Mesodermal cell (in vitro differentiated cells): Measurements from ENCODE around the gene ELF2.
"Not testable (repeated sequence)": the region's sequence is repeated elsewhere in the genome, so short reads cannot be mapped to it uniquely, and the experiment has no call there.

Source experiments
- H3K27ac ChIP-seq: 2 replicates; pipeline ENCODE4 v1.7.0; 2013; ENCODE audit warnings: mild to moderate bottlenecking, low read depth, low read length, moderate library complexity; ENCODE audit not compliant: severe bottlenecking
- H3K36me3 ChIP-seq: 2 replicates; pipeline ENCODE4 v1.7.1; 2013; ENCODE audit warnings: mild to moderate bottlenecking, low read length, moderate library complexity; ENCODE audit not compliant: control insufficient read depth, insufficient read depth
- H3K4me1 ChIP-seq: one replicate; pipeline ENCODE4 v1.7.1; 2013; ENCODE audit warnings: mild to moderate bottlenecking, low read length; ENCODE audit not compliant: insufficient read depth, control insufficient read depth, poor library complexity, severe bottlenecking
- H3K4me3 ChIP-seq: 2 replicates; pipeline ENCODE4 v1.7.0; 2013; ENCODE audit warnings: low read length, control low read depth, mild to moderate bottlenecking; ENCODE audit not compliant: insufficient read depth, poor library complexity, severe bottlenecking; ENCODE audit errors: extremely low read depth
- H3K9me3 ChIP-seq: 2 replicates; pipeline ENCODE4 v1.7.1; 2013; ENCODE audit warnings: mild to moderate bottlenecking, low read length, moderate library complexity; ENCODE audit not compliant: control insufficient read depth
- WGBS, 2 experiments: methylation state at CpG; one replicate each; pipeline ENCODE4 v1.1.5; 2013; ENCODE audit warnings: missing lambda C conversion rate in 2 of 2; ENCODE audit not compliant: insufficient coverage in 2 of 2; 5-methylcytosine and 5-hydroxymethylcytosine counted together

ELF2 gene

DNA sequence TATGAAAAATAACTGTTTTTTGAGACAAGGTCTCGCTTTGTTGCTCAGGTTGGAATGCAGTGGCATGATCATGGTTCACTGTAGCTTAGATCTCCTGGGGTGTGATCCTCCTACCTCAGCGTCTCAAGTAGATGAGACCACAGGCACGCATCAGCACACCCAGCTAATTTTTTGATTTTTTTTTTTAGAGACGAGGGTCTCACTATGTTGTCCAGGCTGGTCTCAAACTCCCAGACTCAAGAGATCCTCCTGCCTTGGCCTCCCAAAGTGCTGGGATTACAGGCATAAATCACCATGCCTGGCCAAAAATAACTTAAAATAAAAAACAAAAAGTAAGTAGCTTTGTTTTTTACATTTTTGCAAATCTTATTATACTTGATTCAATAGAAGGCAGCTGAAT is 98.1 kb downstream of the ELF2 start:
- WGBS, 2 experiments = 92 to 95% methylated on average over 2 to 4 of the region's 4 CpGs

DNA sequence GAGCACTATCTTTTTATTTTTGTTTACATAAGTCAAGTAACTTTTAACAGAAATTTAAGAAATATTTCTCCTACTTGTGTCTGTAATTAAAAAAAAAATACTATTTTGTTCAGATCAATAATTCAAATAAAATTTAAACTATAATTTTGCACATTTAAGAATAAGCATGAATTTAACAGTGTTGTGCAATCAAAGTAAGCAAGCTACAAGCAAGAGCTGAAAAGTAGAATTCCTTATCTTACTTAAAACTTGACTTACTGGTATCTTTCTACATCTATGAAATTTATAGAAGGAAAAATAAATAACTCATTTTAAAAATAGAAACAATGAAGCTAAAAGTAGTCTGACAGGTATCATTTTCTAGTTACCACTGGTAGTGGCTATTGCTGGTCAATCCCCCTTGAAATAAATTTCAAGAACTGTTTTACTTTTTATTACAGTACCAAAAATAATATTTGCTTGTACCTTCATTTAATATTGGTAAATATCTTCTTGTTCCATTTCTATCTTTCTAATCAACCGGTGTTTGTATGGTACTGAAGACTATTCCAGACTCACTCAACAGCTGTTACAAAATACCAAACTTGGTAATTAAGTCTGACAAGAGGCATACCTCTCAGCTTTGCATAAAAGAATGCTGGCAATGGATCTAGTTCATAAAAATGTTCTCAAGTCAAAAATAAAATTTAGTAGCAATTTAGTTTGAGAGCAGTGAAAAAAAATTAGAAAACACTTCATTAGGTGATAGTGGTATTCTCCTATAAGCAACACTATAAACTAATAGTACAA is 99.3 kb downstream of the ELF2 start:
- H3K27ac ChIP-seq = no peak overlapping the region
- H3K4me3 ChIP-seq = no peak overlapping the region
- no peaks in the 10 kb centered on the region for H3K4me1 ChIP-seq
- H3K36me3 ChIP-seq = peaks cover 9% of the 10 kb centered on the region
- no peaks in the 10 kb centered on the region for H3K9me3 ChIP-seq
- no CpG with 5 or more reads among the region's 1 CpG for WGBS, 2 experiments

More for the DNA sequence above, 98.1 kb downstream of the ELF2 start:
- Histone ChIP-seq H3K36me3 (peaks cover 6% of the 10 kb centered on the region), H3K4me1 (no peaks in the 10 kb centered on the region), H3K27ac (no peak overlapping the region), H3K4me3 (no peak overlapping the region), H3K9me3 (no peaks in the 10 kb centered on the region)

DNA sequence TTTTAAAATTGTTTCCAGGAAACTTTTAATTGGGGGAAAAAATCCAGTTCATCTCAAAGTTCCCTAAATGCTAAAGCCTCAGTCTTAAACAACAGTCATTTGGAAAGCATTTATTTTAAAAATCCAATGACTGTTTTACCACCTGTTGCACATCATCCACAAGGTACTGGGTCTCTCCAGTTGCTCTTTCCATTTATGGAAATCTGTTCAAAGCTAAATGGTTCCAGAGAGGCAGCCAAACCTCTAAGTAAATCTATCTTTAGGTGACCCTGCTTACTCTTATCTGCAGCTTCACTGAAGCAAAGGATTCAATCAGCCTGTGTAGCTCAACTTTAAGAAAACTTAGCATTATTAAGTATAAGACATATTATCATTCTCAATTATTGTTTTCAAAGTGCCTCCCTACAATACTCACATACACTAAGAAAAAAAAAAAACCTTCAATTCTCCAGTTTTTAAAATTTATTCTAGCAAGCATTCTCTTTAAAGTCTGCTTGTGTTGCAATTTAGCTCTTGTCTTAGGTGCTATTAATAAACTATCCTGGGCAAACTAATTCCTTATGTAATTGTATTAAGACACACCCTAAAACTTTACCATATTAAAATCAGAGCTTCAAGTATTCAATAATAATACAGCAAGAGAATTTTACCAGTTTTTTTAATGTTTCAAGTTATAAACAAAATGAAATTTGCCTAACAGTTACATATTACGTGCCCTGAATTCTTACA is 100.8 kb downstream of the ELF2 start:
- Histone ChIP-seq H3K27ac (no peak overlapping the region), H3K4me3 (no peak overlapping the region), H3K9me3 (no peaks in the 10 kb centered on the region), H3K36me3 (peaks cover 17% of the 10 kb centered on the region), H3K4me1 (no peaks in the 10 kb centered on the region)
- WGBS, 2 experiments = no CpG with 5 or more reads among the region's 1 CpG

- WGBS, 2 experiments = no CpG with 5 or more reads among the region's 3 CpGs
- Histone ChIP-seq H3K27ac (no peak overlapping the region), H3K4me1 (no peaks in the 10 kb centered on the region), H3K36me3 (peaks cover 71% of the 10 kb centered on the region), H3K4me3 (no peak overlapping the region), H3K9me3 (no peaks in the 10 kb centered on the region)
Measured at GRCh38 chr4:139060591-139060990, 116.4 kb downstream of the ELF2 start.

DNA sequence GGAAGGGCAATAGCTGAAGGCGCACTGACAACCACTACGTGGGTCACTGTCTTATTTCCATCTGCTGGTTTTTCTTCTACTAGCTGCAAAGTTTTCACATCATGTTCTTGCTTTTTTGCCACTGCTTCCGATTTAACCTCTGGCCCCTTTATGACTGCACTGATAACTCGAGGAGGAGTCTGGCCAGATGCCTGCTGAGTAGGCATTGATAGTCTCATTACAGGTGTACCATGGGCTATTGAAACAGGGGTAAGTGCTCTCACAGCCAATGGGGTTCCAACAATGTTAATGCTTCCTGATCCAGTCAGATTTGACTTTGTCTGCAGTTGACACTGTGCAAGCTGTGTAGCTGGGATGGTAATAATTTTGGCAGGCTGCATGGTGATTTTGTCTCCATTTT is 118.0 kb downstream of the ELF2 start:
- H3K4me3 ChIP-seq, H3K4me1 ChIP-seq, H3K27ac ChIP-seq, H3K9me3 ChIP-seq: not testable (repeated sequence)
- H3K36me3 ChIP-seq = peaks cover 70% of the 10 kb centered on the region
- 95 to 100% methylated on average over 4 of the region's 4 CpGs for WGBS, 2 experiments

DNA sequence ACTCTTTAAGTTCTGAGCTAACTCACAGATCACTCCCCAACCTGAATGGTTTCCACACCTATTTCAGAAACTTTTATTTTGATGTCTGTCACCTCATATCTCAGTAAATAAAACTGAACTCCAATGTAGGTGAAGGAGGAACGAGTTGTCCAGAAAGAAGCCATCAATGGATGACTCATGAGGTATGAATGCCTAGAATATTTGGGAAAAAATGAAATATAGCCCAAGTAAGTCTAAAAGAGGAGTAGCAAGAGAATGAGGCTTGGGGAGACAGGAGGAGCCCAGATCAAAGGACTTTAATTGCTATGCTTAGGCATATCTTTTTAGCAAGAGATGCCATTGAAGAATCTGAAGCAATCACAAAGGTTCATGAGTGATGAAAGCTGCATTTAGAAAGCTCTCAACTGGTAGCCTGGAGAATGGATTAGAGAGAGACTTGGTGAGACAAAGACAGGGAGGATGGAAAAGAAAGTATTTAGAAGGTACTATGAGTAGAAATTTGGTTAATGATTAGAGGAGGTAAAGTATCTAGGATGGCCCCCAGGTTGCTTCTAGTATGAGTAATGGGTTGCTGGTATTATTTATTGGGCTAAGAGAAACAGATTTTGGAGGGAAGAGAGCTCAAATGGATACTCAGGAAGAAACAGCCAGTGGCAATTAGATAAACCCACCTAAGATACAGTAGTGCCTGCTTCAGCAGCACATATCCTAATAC is 122.1 kb downstream of the ELF2 start:
- no peaks in the 10 kb centered on the region for H3K9me3 ChIP-seq
- H3K27ac ChIP-seq = no peak overlapping the region
- H3K4me1 ChIP-seq = peaks cover 10% of the 10 kb centered on the region
- 83 to 100% methylated on average over 1 of the region's 1 CpG for WGBS, 2 experiments
- no peak overlapping the region for H3K4me3 ChIP-seq
- peaks cover 64% of the 10 kb centered on the region for H3K36me3 ChIP-seq

DNA sequence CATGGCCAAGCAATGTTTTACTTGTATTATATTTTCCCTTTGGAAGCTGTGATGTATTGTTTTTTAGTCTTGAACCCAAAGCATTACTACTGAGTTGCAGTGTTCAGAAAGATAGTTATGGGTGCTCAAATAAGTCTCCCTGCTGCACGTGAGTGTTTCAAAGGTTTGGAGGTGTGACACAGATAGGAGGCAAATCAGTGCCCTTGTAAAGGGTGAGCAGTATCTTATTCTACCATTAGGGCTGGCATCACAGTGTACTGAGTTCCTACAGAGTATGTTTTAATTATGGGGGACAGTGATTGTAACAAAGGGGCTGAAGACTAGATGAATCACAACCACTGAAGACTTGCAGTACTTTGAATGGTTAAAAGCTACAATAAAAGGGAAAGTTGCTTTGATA is 123.1 kb downstream of the ELF2 start:
- no CpG with 5 or more reads among the region's 1 CpG for WGBS, 2 experiments
- H3K4me1 ChIP-seq = peaks cover 10% of the 10 kb centered on the region
- peaks cover 62% of the 10 kb centered on the region for H3K36me3 ChIP-seq
- H3K9me3 ChIP-seq = no peaks in the 10 kb centered on the region
- no peak overlapping the region for H3K27ac ChIP-seq
- no peak overlapping the region for H3K4me3 ChIP-seq

DNA sequence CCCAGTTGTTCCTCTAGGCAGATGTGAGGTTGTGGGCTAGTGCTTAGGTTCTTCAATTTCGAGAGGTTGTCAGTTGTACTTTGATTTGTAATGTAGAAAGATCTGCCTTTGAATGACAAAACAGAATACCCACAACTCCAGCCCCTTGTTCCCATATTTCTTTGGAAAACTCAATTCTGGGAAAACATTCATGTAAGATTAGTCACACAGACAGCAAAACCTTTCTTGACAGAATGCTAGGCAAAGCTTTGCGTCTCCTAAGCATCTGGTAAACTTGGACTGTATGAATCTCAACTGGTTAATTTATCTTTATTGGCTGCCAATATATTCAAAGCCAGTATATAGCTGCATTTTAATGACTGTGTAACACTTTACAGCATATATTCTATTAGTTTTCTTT is 126.6 kb downstream of the ELF2 start:
- no peaks in the 10 kb centered on the region for H3K9me3 ChIP-seq
- peaks cover 79% of the 10 kb centered on the region for H3K36me3 ChIP-seq
- peak overlapping the region; percentile 62 for H3K27ac ChIP-seq
- 100% methylated on average over 1 of the region's 2 CpGs; no CpG with 5 or more reads in 1 of the 2 experiments for WGBS, 2 experiments
- peaks cover 10% of the 10 kb centered on the region for H3K4me1 ChIP-seq
- H3K4me3 ChIP-seq = no peak overlapping the region

GRCh38 chr4:139048026-139048425 is 129.0 kb downstream of the ELF2 start:
- Histone ChIP-seq H3K9me3 (no peaks in the 10 kb centered on the region), H3K4me1 (peaks cover 4% of the 10 kb centered on the region), H3K36me3 (peaks cover 76% of the 10 kb centered on the region), H3K4me3 (no peak overlapping the region), H3K27ac (no peak overlapping the region)
- WGBS, 2 experiments = 83 to 92% methylated on average over 1 to 2 of the region's 3 CpGs

DNA sequence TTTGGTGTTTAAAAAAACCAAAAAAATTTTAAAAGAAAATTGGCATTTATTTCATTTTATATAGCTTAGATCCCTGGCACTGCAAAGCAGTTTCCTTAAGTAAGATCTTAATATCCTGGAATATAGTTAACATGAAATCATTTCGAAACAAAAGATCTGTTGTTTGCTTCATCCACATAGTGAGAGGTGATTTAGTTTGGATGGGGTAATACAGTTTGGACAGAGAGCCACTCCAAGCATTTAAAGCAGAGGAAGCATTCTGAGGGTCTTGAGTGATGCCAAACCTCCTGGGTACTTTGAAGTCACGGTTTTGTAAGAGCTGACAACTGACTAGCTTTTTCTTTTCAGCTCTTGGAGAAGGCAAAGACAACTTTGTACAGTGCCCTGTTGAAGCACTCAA is 132.7 kb downstream of the ELF2 start:
- WGBS, 2 experiments = 85 to 92% methylated on average over 1 of the region's 2 CpGs
- peaks cover 77% of the 10 kb centered on the region for H3K36me3 ChIP-seq
- no peak overlapping the region for H3K27ac ChIP-seq
- no peaks in the 10 kb centered on the region for H3K9me3 ChIP-seq
- no peak overlapping the region for H3K4me3 ChIP-seq
- peaks cover 4% of the 10 kb centered on the region for H3K4me1 ChIP-seq
